Endometrial microvascular endothelial cells (primary cell): ENCODE data around the gene DDX24. TPM values are rescaled to one million over a fixed set of nuclear protein-coding genes. Genes with fewer than 3 reads are reported as not detected.

ENCODE experiments used
- in situ Hi-C: cut with HindIII; loops from 2 replicates; pipeline ENCODE4 v1.10.0; 2017; ENCODE audit warnings: low sequenced_read_pairs, low pct_unique_long_range_greater_than_20kb; ENCODE audit errors: inconsistent ontology term
- total RNA-seq: library from RNA; depleted of rRNA; stranded (reverse); fragments of >200 nt; gene quantifications from one replicate; pipeline ENCODE4 v1.2.3, GENCODE V29; 2015; ENCODE audit errors: inconsistent ontology term

The DDX24 gene
- total RNA-seq, 1 donor from 2014 or later: 110 TPM

GRCh38 chr14:94040247-94040646 lies 40.8 kb downstream of the DDX24 start:
- in situ Hi-C loops: no loop called here

GRCh38 chr14:94038921-94039629 lies 41.9 kb downstream of the DDX24 start:
- in situ Hi-C loops: no loop called here

GRCh38 chr14:94038510-94038909 lies 42.5 kb downstream of the DDX24 start:
- in situ Hi-C loops: no loop called here

- in situ Hi-C loops: no loop called here
Observed at GRCh38 chr14:94037954-94038353, 43.0 kb downstream of the DDX24 start.

- in situ Hi-C loops: no loop called here
Observed at GRCh38 chr14:94036313-94037167, 44.5 kb downstream of the DDX24 start.

GRCh38 chr14:94034886-94035285 lies 46.1 kb downstream of the DDX24 start:
- in situ Hi-C loops: no loop called here

GRCh38 chr14:94031883-94032279 lies 49.1 kb downstream of the DDX24 start:
- in situ Hi-C loops: no loop called here

- in situ Hi-C loops: no loop called here
Observed at GRCh38 chr14:94031161-94031882, 49.7 kb downstream of the DDX24 start.

GRCh38 chr14:94030571-94030970 lies 50.4 kb downstream of the DDX24 start:
- in situ Hi-C loops: no loop called here

- in situ Hi-C loops: no loop called here
Observed at GRCh38 chr14:94029671-94030203, 51.3 kb downstream of the DDX24 start.

GRCh38 chr14:94029265-94029664 lies 51.7 kb downstream of the DDX24 start:
- in situ Hi-C loops: no loop called here

- in situ Hi-C loops: no loop called here
Observed at GRCh38 chr14:94028450-94028826, 52.6 kb downstream of the DDX24 start.

GRCh38 chr14:94027566-94028449 lies 53.2 kb downstream of the DDX24 start:
- in situ Hi-C loops: no loop called here

- in situ Hi-C loops: no loop called here
Observed at GRCh38 chr14:94026889-94027469, 54.0 kb downstream of the DDX24 start.

GRCh38 chr14:94026173-94026888 lies 54.7 kb downstream of the DDX24 start, which contains the start of gene OTUB2:
Gene OTUB2, plus strand, starts transcription at chr14:94026340. Its CDS starts 198 bp downstream, at chr14:94026538.
- in situ Hi-C loops: no loop called here

GRCh38 chr14:94025720-94026119 lies 55.3 kb downstream of the DDX24 start:
- in situ Hi-C loops: no loop called here

- in situ Hi-C loops: no loop called here
Observed at GRCh38 chr14:94024549-94024948, 56.5 kb downstream of the DDX24 start.
